Fibroblast of lung (primary cell): ENCODE results near the gene MGAT3.

Experiments
- EZH2 ChIP-seq: IDR thresholded peaks from 2 replicates; pipeline ENCODE4 v1.5.1; 2012; ENCODE audit warnings: low read length, control low read depth, mild to moderate bottlenecking; ENCODE audit errors: missing control alignments
- TF ChIP-seq, protein P1 (sequence below), 2 donors: IDR thresholded peaks in 1 of 2; conservative IDR thresholded peaks in 1 of 2; 1 replicate in 1 of 2; 2 replicates in 1 of 2; pipeline ENCODE4 v1.5.1; 2011 to 2012; ENCODE audit warnings: low read length in 2 of 2, control low read depth in 1 of 2, inconsistent platforms in 1 of 2, low read depth in 1 of 2, mild to moderate bottlenecking in 1 of 2

DNA sequence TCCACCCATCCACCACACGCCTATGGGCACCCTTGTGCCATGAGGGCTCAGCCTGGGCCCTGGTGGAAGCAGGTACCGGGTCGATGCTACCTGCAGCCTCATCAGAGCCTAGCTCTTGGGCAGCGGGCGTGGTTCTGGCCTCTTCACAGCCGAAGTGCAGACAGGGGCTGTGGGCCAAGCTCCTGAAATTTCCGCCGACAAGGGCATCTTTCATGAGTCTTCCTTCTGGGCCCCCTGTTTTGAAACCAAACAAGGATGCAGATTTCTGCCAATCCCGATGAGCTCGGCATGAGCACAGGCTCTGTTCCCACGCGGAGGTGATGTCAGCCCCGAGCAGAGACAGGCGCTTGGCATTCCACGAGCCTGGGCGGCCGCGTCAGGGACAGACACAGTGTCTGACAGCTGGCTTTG is 22.6 kb upstream of the MGAT3 start:
- TF ChIP-seq, protein P1, sequence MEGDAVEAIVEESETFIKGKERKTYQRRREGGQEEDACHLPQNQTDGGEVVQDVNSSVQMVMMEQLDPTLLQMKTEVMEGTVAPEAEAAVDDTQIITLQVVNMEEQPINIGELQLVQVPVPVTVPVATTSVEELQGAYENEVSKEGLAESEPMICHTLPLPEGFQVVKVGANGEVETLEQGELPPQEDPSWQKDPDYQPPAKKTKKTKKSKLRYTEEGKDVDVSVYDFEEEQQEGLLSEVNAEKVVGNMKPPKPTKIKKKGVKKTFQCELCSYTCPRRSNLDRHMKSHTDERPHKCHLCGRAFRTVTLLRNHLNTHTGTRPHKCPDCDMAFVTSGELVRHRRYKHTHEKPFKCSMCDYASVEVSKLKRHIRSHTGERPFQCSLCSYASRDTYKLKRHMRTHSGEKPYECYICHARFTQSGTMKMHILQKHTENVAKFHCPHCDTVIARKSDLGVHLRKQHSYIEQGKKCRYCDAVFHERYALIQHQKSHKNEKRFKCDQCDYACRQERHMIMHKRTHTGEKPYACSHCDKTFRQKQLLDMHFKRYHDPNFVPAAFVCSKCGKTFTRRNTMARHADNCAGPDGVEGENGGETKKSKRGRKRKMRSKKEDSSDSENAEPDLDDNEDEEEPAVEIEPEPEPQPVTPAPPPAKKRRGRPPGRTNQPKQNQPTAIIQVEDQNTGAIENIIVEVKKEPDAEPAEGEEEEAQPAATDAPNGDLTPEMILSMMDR (conservative IDR thresholded peaks at IDR 0.05 in 1 of 2, IDR thresholded peaks at IDR 0.05 in 1 of 2; ENCODE audit: low read depth in 1 of 2, low read length in 2 of 2) = no peak
- TF ChIP-seq EZH2 = no peak
